GM23338 (cell line): Measurements from ENCODE around the gene IL21R.

Experiments used
- CREB1 ChIP-seq: fragments of 250-450 bp; sonication (Bioruptor Pico); IDR thresholded peaks from 2 replicates; pipeline ENCODE4 v1.5.0; 2020; ENCODE audit warnings: low read depth, mild to moderate bottlenecking, moderate library complexity
- CTCF ChIP-seq, 2 experiments: fragments of 200-600 bp in 1 of 2; sonication (generic) in 1 of 2; conservative IDR thresholded peaks; 2 replicates each; pipeline versions ENCODE4 v1.5.1 to v1.6.1; 2016 to 2017; ENCODE audit warnings: antibody characterized with exemption in 2 of 2, low read depth in 2 of 2, mild to moderate bottlenecking in 2 of 2, moderate library complexity in 1 of 2
- EZH2 ChIP-seq: fragments of 200-600 bp; sonication (generic); IDR thresholded peaks from one replicate; pipeline ENCODE4 v1.8.0; 2017; ENCODE audit warnings: antibody characterized with exemption, mild to moderate bottlenecking, low read depth; ENCODE audit not compliant: unreplicated experiment
- EZH2phosphoT487 ChIP-seq: fragments of 200-600 bp; sonication (generic); IDR thresholded peaks from one replicate; pipeline ENCODE4 v1.8.1; 2018; ENCODE audit warnings: antibody characterized with exemption; ENCODE audit not compliant: unreplicated experiment
- JUNB ChIP-seq: IDR thresholded peaks from one replicate; pipeline ENCODE4 v1.6.1; 2016; ENCODE audit warnings: antibody characterized with exemption; ENCODE audit not compliant: unreplicated experiment
- NANOG ChIP-seq: IDR thresholded peaks from 2 replicates; pipeline ENCODE4 v1.6.1; 2016; ENCODE audit warnings: antibody characterized with exemption, borderline replicate concordance
- POLR2AphosphoS5 ChIP-seq: IDR thresholded peaks from 2 replicates; pipeline ENCODE4 v1.6.1; 2016; ENCODE audit warnings: antibody characterized with exemption, low read depth
- REST ChIP-seq: IDR thresholded peaks from one replicate; pipeline ENCODE4 v1.6.1; 2018; ENCODE audit warnings: antibody characterized with exemption; ENCODE audit not compliant: unreplicated experiment
- STAT1 ChIP-seq: IDR thresholded peaks from one replicate; pipeline ENCODE4 v1.6.1; 2016; ENCODE audit warnings: antibody characterized with exemption; ENCODE audit not compliant: unreplicated experiment
- ZNF114 ChIP-seq: fragments of 250-450 bp; sonication (Bioruptor Pico); IDR thresholded peaks from 2 replicates; pipeline ENCODE4 v1.5.0; 2020; ENCODE audit warnings: mild to moderate bottlenecking, moderate library complexity
- ZNF331 ChIP-seq: fragments of 250-450 bp; sonication (Bioruptor Pico); IDR thresholded peaks from 2 replicates; pipeline ENCODE4 v1.5.0; 2020; ENCODE audit warnings: low read depth, mild to moderate bottlenecking, moderate library complexity

- no peak for TF ChIP-seq CTCF (conservative IDR thresholded peaks at IDR 0.05; ENCODE audit: low read depth in 2 of 2)
- no peak for TF ChIP-seq EZH2
- TF ChIP-seq POLR2AphosphoS5 = no peak
- TF ChIP-seq CREB1 (CRISPR knock-in tag) = no peak
- no peak for TF ChIP-seq ZNF114 (CRISPR knock-in tag)
- TF ChIP-seq EZH2phosphoT487 = no peak
- TF ChIP-seq REST = no peak
- no peak for TF ChIP-seq NANOG
- no peak for TF ChIP-seq JUNB
- TF ChIP-seq ZNF331 (CRISPR knock-in tag) = no peak
- no peak for TF ChIP-seq STAT1
Observed at GRCh38 chr16:27485811-27486210, 83.8 kb downstream of the IL21R start.
